Stimulated activated CD4-positive, alpha-beta T cell treated with anti-CD3 and anti-CD28 coated beads, Interleukin-12 subunit alpha, Interleukin-12 subunit beta, amount 100 ng/mL, for 4 hours (primary cell): Measurements from ENCODE around the gene FAM229B.
"Not testable (repeated sequence)": the region's sequence is repeated elsewhere in the genome, so short reads cannot be mapped to it uniquely, and the experiment has no call there.

ENCODE experiments used
- DNase-seq: peaks from one replicate; pipeline ENCODE4 v3.0.0-alpha.2; 2020

Gene FAM229B

DNA sequence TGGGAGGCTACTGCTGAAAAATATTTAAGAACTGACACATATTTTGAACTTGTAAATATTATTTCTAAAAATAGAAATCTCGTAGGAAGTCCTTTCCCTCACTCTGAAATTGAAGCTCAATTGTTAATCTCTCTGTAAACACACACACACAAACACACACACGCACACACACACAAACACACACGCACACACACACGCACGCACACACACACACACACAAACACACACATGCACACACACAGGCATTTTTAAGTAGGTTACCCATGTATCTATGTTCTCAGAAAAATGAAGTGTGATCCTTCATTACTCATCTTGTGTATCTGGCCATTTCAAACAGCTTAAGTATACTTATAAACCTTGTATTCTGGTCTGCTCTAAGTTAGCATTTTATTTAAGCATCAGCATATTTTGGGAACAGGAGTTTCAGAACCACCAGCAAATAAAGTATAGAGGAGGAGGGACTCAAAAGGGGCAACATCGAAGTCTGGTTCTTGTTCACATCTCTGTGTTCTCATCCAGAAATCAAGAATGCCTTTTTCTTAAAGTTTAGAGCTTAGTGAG lies 21.9 kb upstream of the FAM229B start:
- no peak for DNase-seq

DNA sequence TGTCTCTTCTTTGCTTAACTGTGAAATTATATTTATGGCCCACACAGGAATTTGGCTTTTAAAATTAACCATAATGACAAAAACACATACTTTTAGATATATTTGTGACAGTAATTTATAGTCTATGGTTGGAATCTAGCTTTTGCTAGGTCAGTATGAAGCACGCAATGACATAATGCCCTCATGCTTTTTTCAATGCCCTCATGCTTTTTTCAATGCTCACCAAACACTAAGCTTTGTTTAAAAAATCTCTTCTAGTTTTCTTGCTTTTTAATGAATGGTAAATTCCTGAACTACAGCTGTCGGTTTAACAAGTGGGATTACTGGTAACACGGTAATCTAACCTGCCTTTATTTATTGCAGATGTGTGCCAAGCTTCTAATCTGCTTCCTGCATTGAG lies 20.8 kb upstream of the FAM229B start:
- DNase-seq = no peak

DNA sequence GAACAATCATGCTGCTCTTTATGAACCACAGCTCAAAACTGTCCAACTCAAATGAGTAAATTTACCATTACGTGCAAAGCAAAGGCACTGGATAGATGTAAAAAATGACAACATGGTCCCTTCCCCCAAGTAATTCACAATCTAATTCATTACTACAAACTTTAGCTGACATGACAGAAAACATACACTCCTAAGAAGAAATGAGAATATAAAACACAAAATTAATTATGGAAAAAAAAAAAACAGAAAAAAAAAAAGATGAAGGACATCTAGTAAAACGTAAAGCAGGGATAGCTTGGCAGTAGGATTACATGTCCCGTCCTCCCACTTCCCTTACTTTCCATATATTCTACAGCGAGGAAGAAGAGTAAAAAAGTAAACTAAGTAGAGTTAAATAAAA lies 5.8 kb upstream of the FAM229B start:
- DNase-seq = no peak

DNA sequence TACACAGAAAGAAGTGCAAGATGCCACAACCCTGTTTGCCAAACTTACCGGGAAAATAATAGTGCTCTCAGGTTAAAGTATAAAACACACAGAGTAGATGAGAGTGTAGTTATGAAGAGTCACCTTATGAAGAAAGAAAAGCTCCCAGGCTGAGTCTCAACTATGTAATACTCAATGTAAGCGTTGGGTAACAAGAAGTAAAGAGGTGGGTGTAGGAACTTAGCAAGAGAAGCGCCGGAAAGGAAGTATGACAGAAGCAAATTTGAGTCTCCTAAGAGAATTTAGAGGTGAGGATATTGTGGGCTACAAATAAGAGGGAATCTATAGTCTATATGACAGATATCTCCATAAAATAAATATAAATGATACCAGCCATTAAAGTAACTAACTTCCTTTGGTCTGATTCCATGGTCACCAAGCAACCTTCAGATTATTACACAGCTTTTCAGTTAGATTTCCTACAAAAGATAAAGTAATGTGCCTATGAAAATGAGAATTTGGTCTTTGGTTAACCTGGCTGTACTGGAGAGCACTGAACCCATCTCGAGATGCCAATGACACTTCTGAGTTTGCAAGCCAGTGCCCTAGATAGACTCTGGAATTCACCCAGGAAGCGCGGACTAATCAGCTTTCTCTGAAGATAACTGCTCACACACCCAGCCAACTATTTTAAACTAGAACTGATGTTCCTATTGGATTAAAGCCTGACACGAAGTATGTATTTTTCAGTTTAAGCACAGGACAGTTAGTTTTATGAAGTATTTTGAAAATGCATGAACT lies 1.9 kb upstream of the FAM229B start:
- DNase-seq = no peak

DNA sequence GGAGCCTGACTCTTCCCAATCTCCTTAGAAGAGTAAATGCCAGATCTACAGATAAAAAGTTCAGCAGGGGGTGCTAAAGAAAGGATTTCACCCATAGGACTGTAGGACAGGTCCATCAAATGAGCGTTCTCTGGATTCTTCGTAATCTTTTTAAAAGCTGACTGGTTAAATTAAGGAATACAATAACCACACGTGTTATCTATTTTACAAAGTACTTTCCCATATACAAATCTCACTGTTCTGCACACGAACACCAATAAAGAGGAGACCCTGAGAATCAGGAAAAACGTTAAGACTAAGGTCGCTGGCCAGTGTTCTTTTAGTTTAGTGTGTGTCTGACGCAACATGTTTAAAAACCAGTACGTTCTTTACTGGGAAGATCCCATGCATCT lies 651 bp upstream of the FAM229B start:
- no peak for DNase-seq

DNA sequence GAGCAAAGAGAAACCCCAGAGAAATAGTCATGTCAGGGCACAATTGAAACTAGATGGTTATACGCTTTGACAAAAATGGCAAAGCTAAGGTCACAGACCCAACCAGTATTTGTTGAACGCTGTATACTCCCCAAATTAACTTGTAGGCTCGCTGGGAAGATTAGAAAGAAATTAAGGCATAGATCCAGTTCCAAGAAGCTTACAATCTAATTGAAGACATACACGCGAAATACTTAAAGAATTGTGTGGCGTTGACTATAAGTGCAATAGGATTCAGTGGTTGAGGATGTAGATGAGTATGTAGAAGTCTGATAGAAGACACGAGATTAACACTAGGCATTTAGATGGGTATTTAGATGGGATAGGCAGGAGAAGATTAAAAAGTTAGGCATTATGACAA lies 525 bp downstream of the FAM229B start:
- no peak for DNase-seq

DNA sequence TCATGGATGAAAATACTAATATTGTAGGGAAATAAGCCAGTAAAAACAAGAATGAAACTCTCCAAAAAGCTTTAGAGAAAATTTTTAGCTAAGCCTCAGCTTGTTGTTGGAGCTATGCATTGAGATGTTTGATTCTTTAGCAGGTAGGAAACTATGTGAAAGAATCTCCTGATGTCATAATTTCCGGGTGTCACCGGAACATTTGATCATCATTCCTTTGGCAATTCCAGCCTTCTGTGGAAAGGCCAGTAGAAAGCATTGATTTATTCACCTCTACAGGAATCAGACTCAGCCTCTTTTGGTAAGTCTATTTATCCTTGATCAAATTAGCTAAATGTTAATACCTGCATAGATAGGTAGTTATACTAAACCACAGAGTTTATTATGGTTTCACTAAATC lies 9.5 kb downstream of the FAM229B start:
- no peak for DNase-seq

DNA sequence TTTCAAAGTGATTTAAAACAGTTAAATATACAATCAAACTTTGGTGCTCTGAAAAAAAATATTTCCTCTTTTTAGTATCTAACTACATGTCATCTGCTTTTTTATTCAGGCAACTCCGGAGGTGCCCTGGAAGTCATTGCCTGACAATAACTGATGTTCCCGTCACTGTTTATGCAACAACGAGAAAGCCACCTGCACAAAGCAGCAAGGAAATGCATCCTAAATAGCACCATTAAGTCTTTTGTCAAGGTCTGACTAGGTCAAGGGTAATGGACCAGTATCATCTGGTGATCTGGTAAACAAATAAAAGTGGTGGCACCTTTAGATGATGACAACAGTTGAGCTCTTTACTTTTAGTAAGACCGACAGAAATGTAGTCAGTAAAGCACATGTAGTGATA lies 13.2 kb downstream of the FAM229B start:
- DNase-seq = no peak

DNA sequence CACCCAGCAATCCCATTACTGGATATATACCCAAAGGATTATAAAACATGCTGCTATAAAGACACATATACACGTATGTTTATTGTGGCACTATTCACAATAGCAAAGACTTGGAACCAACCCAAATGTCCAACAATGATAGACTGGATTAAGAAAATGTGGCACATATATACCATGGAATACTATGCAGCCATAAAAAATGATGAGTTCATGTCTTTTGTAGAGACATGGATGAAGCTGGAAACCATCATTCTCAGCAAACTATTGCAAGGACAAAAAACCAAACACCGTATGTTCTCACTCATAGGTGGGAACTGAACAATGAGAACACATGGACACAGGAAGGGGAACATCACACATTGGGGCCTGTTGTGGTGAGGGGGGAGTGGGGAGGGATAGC lies 18.6 kb downstream of the FAM229B start:
- DNase-seq = not testable (repeated sequence)

DNA sequence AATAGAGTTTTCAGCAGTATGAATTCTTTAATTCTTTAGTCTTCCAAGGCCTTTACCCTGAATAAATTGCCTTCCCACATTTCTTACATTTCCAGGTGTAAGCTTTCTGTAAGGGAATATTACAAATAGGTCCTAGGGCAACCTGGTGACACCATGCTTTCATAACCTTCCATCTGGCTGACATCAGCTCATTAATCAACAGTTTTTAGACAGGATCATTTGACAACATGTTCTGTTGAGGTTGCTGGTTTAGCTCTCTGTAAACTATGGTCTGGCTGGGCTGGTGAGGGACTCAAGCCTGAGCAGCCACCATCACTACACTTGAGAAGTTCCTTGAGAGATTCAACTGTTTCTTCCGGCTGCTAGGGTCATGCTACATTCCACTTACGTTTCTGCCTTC lies 19.2 kb downstream of the FAM229B start:
- DNase-seq = no peak

DNA sequence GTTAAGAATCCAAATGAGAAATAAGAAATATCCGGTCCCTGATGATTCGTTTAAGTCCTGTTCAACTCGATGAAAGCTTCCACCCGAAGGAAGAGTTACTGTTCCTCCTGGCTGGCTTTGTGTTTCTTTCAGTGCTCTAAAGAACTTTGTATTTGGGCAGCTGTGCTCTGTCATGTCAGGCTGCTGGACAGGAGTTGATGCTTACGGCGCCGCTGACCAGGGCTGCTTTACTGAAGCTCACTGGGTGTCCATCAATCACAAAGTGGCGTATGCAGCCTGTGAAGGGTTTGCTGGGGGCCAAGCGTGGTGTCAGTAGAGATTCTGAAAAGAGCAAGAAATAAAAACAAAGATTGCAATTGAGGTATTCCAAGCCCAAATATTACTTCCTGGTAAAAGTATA lies 21.9 kb downstream of the FAM229B start:
- DNase-seq = no peak

DNA sequence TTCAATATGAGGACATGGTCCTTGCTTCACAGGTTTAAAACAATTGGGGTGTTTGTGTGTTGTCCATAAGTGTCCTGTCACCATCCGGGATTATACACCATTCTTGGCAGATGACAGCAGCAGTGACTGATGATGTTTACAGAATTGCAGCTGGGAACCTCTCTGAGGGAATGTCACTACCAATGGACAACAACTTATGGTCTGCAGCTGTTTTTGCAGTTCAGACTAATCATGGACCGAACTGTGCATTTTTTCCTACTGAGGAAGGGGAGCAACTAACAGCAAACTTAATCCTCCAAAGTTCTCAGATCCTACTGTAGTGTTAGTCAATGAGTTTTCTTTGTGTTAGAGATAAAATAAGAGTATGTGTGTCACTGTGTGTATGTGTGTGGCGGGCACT lies 26.0 kb downstream of the FAM229B start:
- DNase-seq = no peak

DNA sequence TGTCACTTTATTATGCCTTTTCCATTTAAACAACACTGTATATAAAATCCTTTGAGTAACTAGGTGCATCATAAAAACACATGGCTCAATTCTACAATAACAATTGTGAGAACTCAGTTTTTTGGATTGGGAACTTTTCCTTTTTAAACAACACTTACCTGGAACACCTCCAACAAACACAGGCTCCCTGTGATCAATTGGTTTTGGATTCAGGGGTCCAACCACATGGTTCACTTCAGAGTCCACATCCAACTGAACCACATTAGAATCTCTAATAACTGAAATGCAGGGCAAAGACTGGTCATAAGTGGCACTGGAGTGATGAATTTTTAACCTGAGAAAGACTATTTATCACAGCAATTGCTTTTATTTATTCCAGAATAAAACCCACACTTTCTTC lies 26.5 kb downstream of the FAM229B start:
- no peak for DNase-seq

DNA sequence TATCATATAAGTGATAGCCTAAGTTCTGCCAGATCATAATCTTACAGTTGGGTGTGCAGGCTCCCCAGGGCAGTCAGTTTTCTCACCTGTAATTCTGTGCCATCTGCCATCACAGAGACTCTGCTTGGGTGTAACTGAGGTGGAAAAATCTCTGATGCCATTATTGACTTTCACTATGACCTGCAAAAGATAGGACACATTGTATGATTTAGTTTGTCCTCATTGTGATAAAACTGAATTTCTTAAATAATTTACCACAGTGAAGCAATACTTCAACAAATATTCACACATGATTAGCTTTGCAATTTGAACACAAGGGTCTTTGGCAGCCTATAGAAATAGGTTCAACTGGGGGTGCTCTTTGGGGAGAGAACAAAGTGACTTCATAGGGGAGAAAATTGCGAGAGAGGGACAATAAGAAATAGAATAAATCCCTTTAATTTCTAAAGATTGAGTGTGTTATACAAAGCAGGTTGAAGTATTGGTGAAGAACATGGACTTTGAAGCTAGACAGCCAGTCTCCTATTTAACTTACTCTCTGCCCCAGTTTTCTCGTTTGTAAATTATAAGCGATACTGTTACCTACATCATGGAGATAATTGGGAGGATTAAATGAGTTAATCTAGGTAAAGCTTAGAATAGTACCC lies 27.3 kb downstream of the FAM229B start:
- DNase-seq = no peak

DNA sequence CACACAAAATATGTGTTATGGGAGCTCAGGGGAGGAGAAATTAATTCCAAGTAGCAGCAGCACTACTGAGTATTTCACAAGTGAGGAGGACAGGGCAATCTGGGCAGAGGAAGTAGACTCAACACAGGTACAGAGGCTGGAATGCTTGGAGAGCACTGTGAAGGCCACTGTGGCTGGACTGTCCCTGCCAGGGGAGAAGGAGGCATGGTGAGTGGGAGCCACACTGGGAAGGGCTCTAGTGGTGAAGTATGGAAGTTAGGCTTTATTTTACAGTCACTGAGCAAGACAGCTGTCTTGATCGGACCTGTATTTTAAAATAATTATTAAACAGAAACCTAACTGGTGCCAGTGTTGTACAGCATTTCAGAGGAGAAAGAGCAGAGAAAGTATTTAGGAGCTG lies 28.8 kb downstream of the FAM229B start:
- no peak for DNase-seq

DNA sequence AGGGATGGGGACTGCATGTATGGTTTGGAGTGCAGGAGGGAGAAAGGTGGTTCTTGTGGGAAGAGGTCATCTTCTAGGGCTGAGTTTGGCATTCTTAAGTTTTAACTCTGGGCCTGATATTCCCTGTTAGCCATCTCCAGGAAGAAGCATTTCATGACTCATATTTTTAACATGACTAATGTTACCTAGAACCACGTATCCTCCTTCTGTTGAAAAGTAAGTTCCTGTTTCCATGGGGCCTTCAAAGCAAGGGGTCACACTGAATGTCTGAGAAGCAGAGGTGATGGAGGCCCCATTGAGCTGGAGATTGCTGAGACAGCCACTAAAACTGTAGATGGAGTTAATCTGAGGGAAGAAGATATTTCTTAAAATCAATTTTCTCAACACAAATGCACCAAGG lies 30.2 kb downstream of the FAM229B start:
- no peak for DNase-seq

DNA sequence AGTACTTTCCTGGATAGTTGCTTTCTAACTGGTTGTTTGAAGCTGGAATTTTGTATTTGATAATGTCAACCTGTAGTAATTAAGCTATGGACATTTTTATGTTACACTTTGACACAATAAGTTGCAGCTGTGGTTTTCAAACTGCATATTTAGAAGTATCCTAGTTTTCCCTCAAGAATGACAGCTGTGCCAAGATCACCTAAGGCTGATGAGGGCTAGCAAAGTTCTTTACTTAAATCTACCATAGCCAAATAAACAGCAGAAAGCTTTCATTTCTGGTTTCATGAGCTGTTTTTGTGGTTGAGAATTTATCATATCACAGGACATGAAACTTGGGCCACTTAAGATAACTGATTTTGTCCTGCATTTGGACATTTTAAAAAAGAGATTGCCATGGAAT lies 30.6 kb downstream of the FAM229B start:
- no peak for DNase-seq

DNA sequence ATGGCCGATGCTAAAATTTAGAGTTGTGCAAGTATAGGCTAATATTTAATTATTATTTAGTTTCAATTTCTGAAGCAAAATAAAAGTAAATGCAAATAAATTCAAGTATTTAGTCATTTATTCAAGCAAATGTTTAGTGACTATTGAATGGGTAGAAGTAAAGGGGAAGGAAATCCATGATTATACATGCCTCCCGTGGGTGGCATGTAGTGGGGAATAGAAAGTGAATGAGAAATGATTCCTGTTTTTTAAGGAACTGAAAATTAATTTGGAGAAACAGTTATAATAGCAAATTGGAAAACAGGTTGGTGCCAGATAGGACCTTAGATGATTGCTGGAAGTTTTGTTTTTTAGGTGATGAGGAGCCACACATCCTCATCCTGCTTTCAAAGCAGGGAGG lies 35.4 kb downstream of the FAM229B start:
- no peak for DNase-seq

DNA sequence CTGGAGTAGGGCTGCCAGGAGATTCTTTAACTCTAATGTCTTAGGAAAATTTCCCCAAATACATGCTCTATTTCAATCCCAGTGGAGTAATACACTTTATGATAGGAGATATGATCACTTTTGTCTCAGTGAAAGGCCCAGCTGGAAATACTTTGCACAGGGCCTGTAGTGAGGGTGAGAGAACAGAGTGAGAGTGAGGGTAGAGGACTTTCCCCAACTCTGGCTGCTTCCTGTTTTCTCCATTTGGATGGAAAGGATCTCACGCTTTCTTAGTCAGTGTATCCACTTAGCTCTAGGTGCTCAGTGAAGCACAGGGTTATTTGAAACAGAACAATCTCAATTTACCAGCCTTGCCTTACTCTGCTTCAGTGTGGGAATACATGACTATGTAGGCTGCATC lies 36.6 kb downstream of the FAM229B start:
- no peak for DNase-seq

DNA sequence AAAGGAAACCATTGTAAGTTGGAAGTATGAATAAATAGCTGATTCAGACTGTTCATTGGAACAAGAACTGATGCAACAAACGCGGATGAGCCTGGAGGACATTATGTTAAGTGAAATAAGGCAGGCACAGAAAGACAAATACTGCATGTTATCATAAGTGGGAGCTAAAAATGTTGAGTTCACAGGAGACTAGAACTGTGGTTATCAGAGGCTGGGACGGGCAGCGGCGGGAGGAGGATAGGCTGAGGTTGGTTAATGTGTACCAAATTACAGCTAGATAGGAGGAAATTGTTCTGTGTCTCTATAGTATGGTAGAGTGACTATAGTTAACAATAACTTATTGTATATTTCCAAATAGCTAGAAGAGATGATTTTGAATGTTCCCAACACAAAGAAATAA lies 40.8 kb downstream of the FAM229B start:
- no peak for DNase-seq

DNA sequence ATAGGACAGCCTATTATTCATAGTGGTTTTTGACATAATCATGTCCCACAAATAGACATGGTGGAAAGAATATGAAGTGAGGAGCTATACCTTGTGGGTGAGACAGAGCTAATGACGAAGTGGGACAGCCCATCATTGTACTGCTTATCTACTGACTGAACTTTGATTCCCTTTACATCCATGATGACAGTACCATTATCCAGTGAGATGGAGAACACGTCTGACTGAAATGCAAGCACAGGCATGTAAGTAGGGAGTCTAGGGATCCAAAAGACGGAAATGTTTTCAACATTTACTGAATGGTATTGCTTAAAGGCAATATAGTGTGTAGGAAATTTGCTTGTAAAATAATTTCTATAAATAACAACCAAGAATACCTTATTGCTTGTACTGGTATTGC lies 43.5 kb downstream of the FAM229B start:
- DNase-seq = no peak

DNA sequence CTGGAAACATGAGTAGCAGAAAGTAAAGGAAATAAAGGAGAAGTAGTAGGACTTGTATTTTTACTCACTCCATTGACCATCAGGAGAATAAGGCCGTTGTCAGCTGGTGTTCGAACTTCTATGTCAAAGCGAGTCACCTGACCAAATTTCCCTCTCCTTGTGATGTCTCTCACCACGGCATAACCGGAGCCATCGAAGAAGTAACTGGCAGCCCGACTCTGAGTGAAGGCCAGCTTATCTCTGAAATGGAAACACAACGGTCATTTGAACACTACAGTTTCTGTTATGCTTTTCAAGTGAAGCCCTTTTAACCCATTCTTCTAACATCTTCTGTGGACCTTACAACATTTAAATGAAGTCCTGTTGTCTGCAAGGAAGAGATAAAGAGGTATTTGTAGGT lies 51.7 kb downstream of the FAM229B start:
- no peak for DNase-seq

DNA sequence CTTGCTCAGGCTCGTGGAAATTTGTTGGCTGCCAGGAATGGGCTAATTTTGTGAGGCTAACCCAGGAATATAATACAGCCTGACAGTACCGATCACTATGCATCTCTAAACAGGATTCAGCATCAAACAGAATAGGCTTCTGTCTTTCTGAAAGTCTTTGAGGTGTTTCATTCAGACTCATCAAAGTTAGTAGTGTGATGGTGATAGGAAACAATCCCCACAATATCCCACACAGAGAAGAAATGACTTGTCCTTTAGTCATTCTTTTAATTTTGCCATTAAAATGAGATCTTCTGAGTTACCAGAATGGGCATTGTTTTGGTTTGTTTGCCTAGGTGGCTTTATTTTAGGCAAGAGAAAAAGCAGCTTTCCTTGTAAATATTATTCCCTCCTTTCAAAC lies 54.3 kb downstream of the FAM229B start:
- no peak for DNase-seq

DNA sequence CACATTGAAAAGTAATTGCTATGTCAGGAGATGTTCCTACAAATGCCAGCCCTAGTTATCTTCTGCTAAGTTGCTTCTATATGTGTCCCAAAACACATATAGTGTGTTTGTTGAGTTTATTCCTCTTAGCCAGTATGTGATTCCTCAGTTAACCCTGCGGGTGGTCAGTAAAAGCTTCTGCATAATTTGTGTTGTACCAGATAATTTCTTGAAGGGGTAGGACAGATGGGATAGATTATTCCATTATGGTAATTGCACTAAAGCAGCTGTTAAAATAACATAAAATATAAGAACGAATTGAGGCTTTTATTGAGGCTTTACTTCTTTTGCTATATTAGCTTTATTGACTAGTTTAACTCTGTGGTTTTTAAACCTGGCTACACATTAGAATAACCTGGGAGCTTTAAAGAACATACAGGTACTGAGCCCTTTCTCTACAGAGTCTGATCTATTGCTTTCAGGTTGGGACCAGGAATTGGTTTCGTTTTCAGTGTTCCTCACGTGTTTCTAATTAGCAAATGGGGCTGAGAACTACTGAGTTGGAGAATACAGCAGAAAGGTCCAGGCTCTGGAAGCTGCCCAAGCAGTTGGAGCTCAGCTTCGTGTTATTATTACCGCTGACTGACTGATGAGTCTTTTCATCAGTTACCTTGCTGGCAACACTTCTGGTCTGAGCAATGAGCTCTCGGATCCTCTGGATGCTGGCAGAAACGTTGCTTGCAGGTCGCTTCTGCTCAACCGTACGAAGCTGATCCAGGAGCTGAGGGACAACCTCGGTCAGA lies 56.9 kb downstream of the FAM229B start:
- no peak for DNase-seq
